ENCODE measurements around the gene DMXL1.

DMXL1 gene

DNA sequence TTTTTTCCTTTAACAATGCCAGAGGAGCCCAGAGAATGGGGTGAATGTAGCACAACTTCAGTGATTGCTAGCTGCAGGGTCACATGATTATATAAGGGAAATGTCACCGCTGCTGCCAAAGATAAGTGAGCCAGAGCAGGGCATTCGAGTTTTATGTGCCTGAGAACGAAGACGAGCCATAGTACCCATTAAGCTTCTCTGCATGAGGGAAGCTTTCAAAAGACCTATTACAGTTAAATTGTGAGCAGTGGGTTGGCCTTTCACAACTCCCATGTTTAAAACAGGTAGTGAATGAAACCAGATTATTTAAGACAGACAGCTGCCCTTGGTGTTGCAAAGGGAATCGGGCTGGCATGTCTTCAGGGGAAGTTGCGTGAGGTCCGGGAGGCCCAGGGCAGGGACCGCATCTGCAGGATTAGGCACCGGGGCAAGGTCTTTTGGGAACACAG lies 202.5 kb downstream of the DMXL1 start:
- TF ChIP-seq, protein P1, sequence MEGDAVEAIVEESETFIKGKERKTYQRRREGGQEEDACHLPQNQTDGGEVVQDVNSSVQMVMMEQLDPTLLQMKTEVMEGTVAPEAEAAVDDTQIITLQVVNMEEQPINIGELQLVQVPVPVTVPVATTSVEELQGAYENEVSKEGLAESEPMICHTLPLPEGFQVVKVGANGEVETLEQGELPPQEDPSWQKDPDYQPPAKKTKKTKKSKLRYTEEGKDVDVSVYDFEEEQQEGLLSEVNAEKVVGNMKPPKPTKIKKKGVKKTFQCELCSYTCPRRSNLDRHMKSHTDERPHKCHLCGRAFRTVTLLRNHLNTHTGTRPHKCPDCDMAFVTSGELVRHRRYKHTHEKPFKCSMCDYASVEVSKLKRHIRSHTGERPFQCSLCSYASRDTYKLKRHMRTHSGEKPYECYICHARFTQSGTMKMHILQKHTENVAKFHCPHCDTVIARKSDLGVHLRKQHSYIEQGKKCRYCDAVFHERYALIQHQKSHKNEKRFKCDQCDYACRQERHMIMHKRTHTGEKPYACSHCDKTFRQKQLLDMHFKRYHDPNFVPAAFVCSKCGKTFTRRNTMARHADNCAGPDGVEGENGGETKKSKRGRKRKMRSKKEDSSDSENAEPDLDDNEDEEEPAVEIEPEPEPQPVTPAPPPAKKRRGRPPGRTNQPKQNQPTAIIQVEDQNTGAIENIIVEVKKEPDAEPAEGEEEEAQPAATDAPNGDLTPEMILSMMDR (IDR thresholded peaks at IDR 0.05; ENCODE audit: poor library complexity, severe bottlenecking) = no peak
- ATAC-seq (ENCODE audit: low read depth) (no peak), DNase-seq (ENCODE audit: low spot score) (no peak)
- no peaks in the 10 kb centered on the region for H3K27me3 ChIP-seq (ENCODE audit: insufficient read depth, poor library complexity, severe bottlenecking)
- H3K27ac ChIP-seq (ENCODE audit: poor library complexity, severe bottlenecking) = peak overlapping the region; percentile 97
- H3K9me3 ChIP-seq (ENCODE audit: severe bottlenecking) = no peaks in the 10 kb centered on the region
- peaks cover 79% of the 10 kb centered on the region for H3K4me1 ChIP-seq (ENCODE audit: insufficient read depth, poor library complexity, severe bottlenecking)
- peaks cover 14% of the 10 kb centered on the region for H3K36me3 ChIP-seq (ENCODE audit: low read depth)
- no peak overlapping the region for H3K4me3 ChIP-seq (ENCODE audit: severe bottlenecking)

DNA sequence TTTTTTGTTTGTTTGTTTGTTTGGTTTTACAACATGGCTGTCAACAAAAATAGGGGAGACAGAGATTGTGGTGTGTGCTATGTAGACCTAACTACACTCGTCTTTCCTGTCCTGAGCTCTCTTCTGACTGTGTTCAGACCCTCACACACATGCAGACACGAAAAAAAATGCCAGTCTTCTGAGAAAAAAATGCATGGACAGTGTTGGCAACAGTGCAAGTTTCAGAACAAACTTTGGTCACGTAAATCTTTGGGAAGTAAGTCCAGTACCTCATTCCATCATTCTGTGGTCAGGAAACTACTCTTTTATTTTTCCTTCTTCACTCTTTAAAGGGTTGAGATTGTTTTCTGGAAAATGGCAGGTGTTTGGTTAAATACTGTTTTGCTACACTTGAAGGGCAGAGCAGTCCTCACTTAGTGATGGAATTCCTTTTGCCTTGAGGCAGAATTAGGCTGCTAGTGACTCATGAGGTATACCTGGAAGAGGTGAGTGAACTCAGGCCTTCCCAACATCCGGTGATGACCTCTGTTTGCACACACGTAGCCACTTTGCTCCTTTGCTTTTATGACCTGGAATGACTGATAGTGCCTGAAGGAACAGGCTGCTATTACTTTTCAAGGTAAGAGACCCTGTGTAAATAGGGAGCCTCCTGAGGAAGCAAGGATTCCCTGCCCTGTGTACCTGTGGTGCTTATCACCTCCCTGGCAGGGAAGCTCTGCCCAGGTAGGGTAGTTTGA lies 203.3 kb downstream of the DMXL1 start:
- Histone ChIP-seq H3K27me3 (ENCODE audit: insufficient read depth, poor library complexity, severe bottlenecking) (no peaks in the 10 kb centered on the region), H3K4me3 (ENCODE audit: severe bottlenecking) (no peak overlapping the region), H3K9me3 (ENCODE audit: severe bottlenecking) (no peaks in the 10 kb centered on the region), H3K4me1 (ENCODE audit: insufficient read depth, poor library complexity, severe bottlenecking) (peaks cover 80% of the 10 kb centered on the region), H3K27ac (ENCODE audit: poor library complexity, severe bottlenecking) (peak overlapping the region; percentile 97), H3K36me3 (ENCODE audit: low read depth) (peaks cover 20% of the 10 kb centered on the region)
- TF ChIP-seq, protein P1 (IDR thresholded peaks at IDR 0.05; ENCODE audit: poor library complexity, severe bottlenecking) = no peak
- ATAC-seq (ENCODE audit: low read depth) (peak; percentile 78), DNase-seq (ENCODE audit: low spot score) (peak; percentile 91)

DNA sequence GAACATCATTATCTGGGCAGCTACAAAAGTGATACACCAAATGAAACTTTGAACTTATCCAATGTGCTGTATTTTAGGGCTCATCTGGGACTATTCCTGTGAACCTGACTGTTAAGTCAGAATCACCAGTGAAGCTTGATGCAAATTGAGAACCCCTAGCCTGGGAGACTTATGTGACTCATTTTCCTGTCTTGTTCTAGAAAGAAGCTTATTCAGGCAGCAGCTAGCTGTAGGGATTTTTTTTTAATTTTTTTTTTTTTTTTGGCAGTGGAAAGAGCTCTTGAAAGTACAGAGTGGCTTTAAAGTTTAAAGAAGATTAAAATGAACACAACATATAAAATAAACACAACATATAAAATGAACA lies 203.9 kb downstream of the DMXL1 start:
- DNase-seq (ENCODE audit: low spot score) (no peak), ATAC-seq (ENCODE audit: low read depth) (peak; percentile 65)
- Histone ChIP-seq H3K4me1 (ENCODE audit: insufficient read depth, poor library complexity, severe bottlenecking) (peaks cover 77% of the 10 kb centered on the region), H3K4me3 (ENCODE audit: severe bottlenecking) (no peak overlapping the region), H3K9me3 (ENCODE audit: severe bottlenecking) (no peaks in the 10 kb centered on the region), H3K27ac (ENCODE audit: poor library complexity, severe bottlenecking) (peak overlapping the region; percentile 97), H3K27me3 (ENCODE audit: insufficient read depth, poor library complexity, severe bottlenecking) (no peaks in the 10 kb centered on the region), H3K36me3 (ENCODE audit: low read depth) (peaks cover 26% of the 10 kb centered on the region)
- TF ChIP-seq, protein P1 (IDR thresholded peaks at IDR 0.05; ENCODE audit: poor library complexity, severe bottlenecking) = no peak

DNA sequence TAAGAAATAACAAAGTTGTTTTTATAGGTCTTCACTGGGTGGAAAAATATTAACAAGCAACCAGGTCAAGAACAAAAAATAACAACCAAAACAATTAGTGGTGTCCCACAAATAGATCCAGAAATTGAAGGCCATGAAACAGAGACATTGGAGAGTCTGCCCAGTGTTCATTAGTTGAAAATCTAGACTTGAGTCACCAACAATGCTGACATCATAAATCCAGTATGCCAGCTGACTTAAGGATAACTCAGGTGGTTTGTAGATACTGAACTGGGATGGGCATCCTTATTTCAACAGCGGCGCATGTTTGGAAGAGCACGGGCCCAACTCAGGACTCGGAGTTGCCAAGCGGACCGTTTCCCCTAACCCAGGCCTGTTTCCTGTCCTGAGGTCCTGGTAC lies 204.3 kb downstream of the DMXL1 start:
- peaks cover 25% of the 10 kb centered on the region for H3K36me3 ChIP-seq (ENCODE audit: low read depth)
- peak; percentile 55 for ATAC-seq (ENCODE audit: low read depth)
- no peak overlapping the region for H3K4me3 ChIP-seq (ENCODE audit: severe bottlenecking)
- peak overlapping the region; percentile 97 for H3K27ac ChIP-seq (ENCODE audit: poor library complexity, severe bottlenecking)
- TF ChIP-seq, protein P1 (IDR thresholded peaks at IDR 0.05; ENCODE audit: poor library complexity, severe bottlenecking) = no peak
- no peak for DNase-seq (ENCODE audit: low spot score)
- no peaks in the 10 kb centered on the region for H3K27me3 ChIP-seq (ENCODE audit: insufficient read depth, poor library complexity, severe bottlenecking)
- H3K4me1 ChIP-seq (ENCODE audit: insufficient read depth, poor library complexity, severe bottlenecking) = peaks cover 73% of the 10 kb centered on the region
- no peaks in the 10 kb centered on the region for H3K9me3 ChIP-seq (ENCODE audit: severe bottlenecking)

DNA sequence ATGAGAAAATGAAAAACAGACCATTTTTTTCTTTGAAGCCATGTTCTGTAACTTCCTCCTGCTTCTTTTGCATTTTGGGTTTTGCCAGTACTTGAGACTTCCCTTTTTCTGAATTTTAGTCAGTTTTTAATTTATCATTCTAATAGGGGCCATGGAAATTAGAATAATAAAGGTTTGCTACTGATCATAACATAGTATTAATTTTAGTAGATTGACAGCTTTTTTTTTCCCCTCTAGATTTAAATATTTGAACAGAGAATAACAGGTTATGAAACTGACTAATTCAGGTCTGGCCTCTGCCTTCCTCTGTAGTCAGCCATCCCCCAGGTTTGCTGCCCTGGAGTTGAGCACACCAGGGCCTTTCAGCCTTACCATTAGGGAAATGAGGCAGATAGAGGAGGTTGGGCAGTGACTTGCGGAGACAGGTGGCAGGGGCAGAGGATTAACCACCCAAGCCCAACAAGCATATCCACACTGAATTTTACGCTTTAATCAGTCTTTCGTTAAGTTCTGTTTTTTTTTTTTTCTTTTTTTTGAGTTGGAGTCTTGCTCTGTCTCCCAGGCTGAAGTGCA lies 204.8 kb downstream of the DMXL1 start:
- no peak overlapping the region for H3K4me3 ChIP-seq (ENCODE audit: severe bottlenecking)
- ATAC-seq (ENCODE audit: low read depth) (no peak), DNase-seq (ENCODE audit: low spot score) (no peak)
- H3K27me3 ChIP-seq (ENCODE audit: insufficient read depth, poor library complexity, severe bottlenecking) = no peaks in the 10 kb centered on the region
- peak overlapping the region; percentile 97 for H3K27ac ChIP-seq (ENCODE audit: poor library complexity, severe bottlenecking)
- peaks cover 68% of the 10 kb centered on the region for H3K4me1 ChIP-seq (ENCODE audit: insufficient read depth, poor library complexity, severe bottlenecking)
- TF ChIP-seq, protein P1 (IDR thresholded peaks at IDR 0.05; ENCODE audit: poor library complexity, severe bottlenecking) = no peak
- H3K36me3 ChIP-seq (ENCODE audit: low read depth) = peaks cover 29% of the 10 kb centered on the region
- no peaks in the 10 kb centered on the region for H3K9me3 ChIP-seq (ENCODE audit: severe bottlenecking)

All from RWPE2 (cell line).